ENCODE data around the gene TMEM161A. TPM values are rescaled to one million over a fixed set of nuclear protein-coding genes. Genes with fewer than 3 reads are reported as not detected.
"Not testable (repeated sequence)": the region's sequence is repeated elsewhere in the genome, so short reads cannot be mapped to it uniquely, and the experiment has no call there.

The TMEM161A gene
- total and polyA plus RNA-seq, 2 experiments from 2014 or later, result 38.9 to 59.5 TPM

- peaks cover 26% of the 10 kb centered on the region for H3K4me1 ChIP-seq (ENCODE audit: insufficient read depth)
- ATAC-seq; H2AFZ ChIP-seq; DNase-seq (ENCODE audit: low spot score); H3K79me2 ChIP-seq (replicated peaks; ENCODE audit: insufficient read depth); H3K36me3 ChIP-seq (ENCODE audit: insufficient read depth); H3K4me3 ChIP-seq; H3K4me3 Mint-ChIP-seq; H3K36me3 Mint-ChIP-seq (ENCODE audit: low read depth); H3K9me3 Mint-ChIP-seq; H3K27ac Mint-ChIP-seq; H4K20me1 ChIP-seq (replicated peaks; ENCODE audit: insufficient read depth); H3K9me2 ChIP-seq (ENCODE audit: insufficient read depth); H3K4me2 ChIP-seq; H3K27me3 ChIP-seq (ENCODE audit: insufficient read depth); H3K27ac ChIP-seq (ENCODE audit: low read depth): not testable (repeated sequence)
- Mint-ChIP-seq H3K4me1 (peaks cover 32% of the 10 kb centered on the region), H3K27me3 (ENCODE audit: insufficient read depth, low read depth, poor library complexity) (peaks cover 32% of the 10 kb centered on the region)
- peaks cover 23% of the 10 kb centered on the region; the same call in 1 of the 2 replicates for H3F3A ChIP-seq (replicated peaks; ENCODE audit: low read depth)
Observed at GRCh38 chr19:19106938-19107337, 31.3 kb downstream of the TMEM161A start.

- Mint-ChIP-seq H3K4me3 (peak overlapping the region; percentile 89), H3K27ac (peak overlapping the region; percentile 94), H3K4me1 (peaks cover 25% of the 10 kb centered on the region), H3K9me3 (no peaks in the 10 kb centered on the region), H3K27me3 (ENCODE audit: insufficient read depth, low read depth, poor library complexity) (peaks cover 31% of the 10 kb centered on the region), H3K36me3 (ENCODE audit: low read depth) (peaks cover 7% of the 10 kb centered on the region; the same call in 1 of the 3 replicates)
- TF ChIP-seq NANOG (IDR thresholded peaks at IDR 0.05; ENCODE audit: borderline replicate concordance) (no peak), ZNF114 (CRISPR knock-in tag; IDR thresholded peaks at IDR 0.05) (no peak), POLR2AphosphoS5 (IDR thresholded peaks at IDR 0.05; ENCODE audit: low read depth) (no peak), STAT1 (IDR thresholded peaks at IDR 0.05; ENCODE audit: unreplicated experiment) (no peak), REST (IDR thresholded peaks at IDR 0.05; ENCODE audit: unreplicated experiment) (no peak), ZNF462 (CRISPR knock-in tag; IDR thresholded peaks at IDR 0.05) (no peak), EZH2phosphoT487 (IDR thresholded peaks at IDR 0.05; ENCODE audit: unreplicated experiment) (no peak), ZNF331 (CRISPR knock-in tag; IDR thresholded peaks at IDR 0.05; ENCODE audit: low read depth) (no peak)
- TF ChIP-seq, protein P1, sequence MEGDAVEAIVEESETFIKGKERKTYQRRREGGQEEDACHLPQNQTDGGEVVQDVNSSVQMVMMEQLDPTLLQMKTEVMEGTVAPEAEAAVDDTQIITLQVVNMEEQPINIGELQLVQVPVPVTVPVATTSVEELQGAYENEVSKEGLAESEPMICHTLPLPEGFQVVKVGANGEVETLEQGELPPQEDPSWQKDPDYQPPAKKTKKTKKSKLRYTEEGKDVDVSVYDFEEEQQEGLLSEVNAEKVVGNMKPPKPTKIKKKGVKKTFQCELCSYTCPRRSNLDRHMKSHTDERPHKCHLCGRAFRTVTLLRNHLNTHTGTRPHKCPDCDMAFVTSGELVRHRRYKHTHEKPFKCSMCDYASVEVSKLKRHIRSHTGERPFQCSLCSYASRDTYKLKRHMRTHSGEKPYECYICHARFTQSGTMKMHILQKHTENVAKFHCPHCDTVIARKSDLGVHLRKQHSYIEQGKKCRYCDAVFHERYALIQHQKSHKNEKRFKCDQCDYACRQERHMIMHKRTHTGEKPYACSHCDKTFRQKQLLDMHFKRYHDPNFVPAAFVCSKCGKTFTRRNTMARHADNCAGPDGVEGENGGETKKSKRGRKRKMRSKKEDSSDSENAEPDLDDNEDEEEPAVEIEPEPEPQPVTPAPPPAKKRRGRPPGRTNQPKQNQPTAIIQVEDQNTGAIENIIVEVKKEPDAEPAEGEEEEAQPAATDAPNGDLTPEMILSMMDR (conservative IDR thresholded peaks at IDR 0.05; ENCODE audit: low read depth in 2 of 2), result no peak
- Histone ChIP-seq H3K9me2 (ENCODE audit: insufficient read depth) (no peaks in the 10 kb centered on the region), H3F3A (replicated peaks; ENCODE audit: low read depth) (0 out of 2 replicates have a peak, but pooled peaks cover 17% of the 10 kb centered on the region), H3K4me2 (peak overlapping the region; percentile 82), H3K36me3 (ENCODE audit: insufficient read depth) (no peaks in the 10 kb centered on the region), H3K27ac (ENCODE audit: low read depth) (peak overlapping the region; percentile 93), H3K4me3 (peak overlapping the region; percentile 78), H3K27me3 (ENCODE audit: insufficient read depth) (peaks cover 5% of the 10 kb centered on the region; the same call in 1 of the 2 replicates), H2AFZ (peak overlapping the region; percentile 82; the same call in 1 of the 2 replicates), H3K79me2 (replicated peaks; ENCODE audit: insufficient read depth) (no peaks in the 10 kb centered on the region), H3K4me1 (ENCODE audit: insufficient read depth) (peaks cover 20% of the 10 kb centered on the region), H4K20me1 (replicated peaks; ENCODE audit: insufficient read depth) (no peaks in the 10 kb centered on the region; the same call in 1 of the 2 replicates)
- ATAC-seq (peak; percentile 30), DNase-seq (ENCODE audit: low spot score) (peak; percentile 73)
Observed at GRCh38 chr19:19106056-19106551, 32.2 kb downstream of the TMEM161A start.

Data from GM23338 (cell line).